Retinal pigment epithelial cell (primary cell): ENCODE data around the gene LMBR1.
"Not testable (repeated sequence)": the region's sequence is repeated elsewhere in the genome, so short reads cannot be mapped to it uniquely, and the experiment has no call there.

Experiments used
- DNase-seq: peaks from one replicate; pipeline ENCODE4 v3.0.0-alpha.2; 2010; ENCODE audit warnings: low read depth
- H3K4me3 ChIP-seq: 2 replicates; pipeline ENCODE4 v1.5.1; 2011; ENCODE audit warnings: mild to moderate bottlenecking, low read length, control low read depth, moderate library complexity
- TF ChIP-seq, protein P1 (sequence below): conservative IDR thresholded peaks from 2 replicates; pipeline ENCODE4 v1.5.1; 2011; ENCODE audit warnings: low read depth, low read length, control low read depth, inconsistent platforms

The LMBR1 gene

DNA sequence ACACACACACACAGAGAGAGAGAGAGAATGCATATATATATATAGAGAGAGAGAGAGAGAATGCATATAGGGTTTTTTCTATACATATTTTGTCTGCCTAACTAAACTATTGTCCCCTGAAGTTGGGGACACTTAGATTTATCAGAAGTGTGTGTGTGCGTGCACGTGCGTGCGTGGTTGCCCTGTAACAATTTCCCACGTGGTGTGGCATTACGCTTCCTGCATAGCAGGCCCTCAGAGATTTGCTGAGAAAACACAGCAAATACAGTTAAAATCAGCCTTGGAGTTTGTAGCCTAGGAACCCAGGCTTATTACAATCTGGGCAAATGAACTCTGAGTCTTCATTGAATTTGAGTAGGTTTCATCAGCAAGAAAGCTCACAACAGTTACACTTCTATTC is 237.7 kb downstream of the LMBR1 start:
- no peak for DNase-seq
- H3K4me3 ChIP-seq: no peak overlapping the region
- TF ChIP-seq, protein P1, sequence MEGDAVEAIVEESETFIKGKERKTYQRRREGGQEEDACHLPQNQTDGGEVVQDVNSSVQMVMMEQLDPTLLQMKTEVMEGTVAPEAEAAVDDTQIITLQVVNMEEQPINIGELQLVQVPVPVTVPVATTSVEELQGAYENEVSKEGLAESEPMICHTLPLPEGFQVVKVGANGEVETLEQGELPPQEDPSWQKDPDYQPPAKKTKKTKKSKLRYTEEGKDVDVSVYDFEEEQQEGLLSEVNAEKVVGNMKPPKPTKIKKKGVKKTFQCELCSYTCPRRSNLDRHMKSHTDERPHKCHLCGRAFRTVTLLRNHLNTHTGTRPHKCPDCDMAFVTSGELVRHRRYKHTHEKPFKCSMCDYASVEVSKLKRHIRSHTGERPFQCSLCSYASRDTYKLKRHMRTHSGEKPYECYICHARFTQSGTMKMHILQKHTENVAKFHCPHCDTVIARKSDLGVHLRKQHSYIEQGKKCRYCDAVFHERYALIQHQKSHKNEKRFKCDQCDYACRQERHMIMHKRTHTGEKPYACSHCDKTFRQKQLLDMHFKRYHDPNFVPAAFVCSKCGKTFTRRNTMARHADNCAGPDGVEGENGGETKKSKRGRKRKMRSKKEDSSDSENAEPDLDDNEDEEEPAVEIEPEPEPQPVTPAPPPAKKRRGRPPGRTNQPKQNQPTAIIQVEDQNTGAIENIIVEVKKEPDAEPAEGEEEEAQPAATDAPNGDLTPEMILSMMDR: no peak

DNA sequence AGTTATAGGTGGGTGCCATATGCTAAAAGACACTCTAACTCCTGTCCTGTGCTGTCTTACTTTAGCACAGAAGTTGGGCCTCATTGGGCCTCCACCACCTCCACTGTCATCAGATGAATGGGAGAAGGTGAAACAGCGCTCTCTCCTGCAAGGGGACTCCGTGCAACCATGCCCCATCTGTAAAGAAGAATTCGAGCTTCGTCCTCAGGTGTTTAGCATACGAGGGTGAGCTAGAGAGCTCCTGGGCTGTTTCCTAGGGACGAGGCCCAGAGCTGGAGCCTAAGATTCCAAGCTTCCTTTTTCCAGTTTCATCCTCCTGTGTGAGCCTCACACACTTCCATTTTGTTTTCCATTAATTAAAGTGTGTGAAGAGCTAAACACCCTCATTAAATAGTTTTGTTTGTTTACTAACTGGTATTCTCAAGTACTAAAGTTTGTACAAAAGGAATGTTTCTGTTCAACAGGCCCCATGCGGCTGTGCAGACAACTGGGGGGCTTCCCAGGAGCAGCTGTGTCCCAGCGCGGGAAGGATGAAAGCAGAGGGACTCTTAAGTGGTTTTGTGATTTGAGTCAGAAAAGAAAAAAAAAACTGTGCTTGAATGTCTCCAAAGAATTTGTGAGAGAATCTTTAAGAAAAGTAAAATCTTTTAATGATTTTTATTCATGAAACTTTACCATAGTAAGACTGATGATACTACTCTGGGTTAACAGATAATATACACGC is 238.3 kb downstream of the LMBR1 start:
- no peak for DNase-seq
- no peak overlapping the region for H3K4me3 ChIP-seq
- TF ChIP-seq, protein P1: no peak

DNA sequence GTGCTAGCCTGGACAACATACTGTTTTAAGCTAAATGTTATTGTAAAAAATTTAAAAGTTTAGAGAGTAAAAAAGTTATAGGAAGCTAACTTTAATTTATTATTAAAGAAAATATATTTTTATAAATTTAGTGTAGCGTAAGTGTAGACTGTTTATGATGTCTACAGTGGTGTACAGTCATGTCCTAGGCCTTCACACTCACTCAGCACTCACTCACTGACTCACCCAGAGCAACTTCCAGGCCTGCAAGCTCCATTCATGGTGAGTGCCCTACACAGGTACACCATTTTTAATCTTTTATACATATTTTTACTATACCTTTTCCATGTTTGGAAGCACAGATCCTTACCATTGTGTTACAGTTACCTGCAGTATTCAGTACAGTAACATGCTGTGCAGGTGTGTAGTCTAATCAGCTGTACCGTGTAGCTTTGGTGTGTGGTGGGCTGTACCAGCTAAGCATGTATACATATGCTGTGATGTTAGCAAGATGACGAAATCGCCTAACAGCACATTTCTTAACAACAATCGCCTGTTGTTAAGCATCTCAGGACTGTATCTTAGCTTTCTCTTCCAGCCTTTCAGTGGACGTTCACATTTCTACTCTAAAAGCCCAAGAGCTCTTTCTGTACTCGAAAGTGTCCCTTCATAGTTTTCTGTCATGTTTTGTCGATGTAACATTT is 240.0 kb downstream of the LMBR1 start:
- H3K4me3 ChIP-seq: no peak overlapping the region
- DNase-seq: no peak
- TF ChIP-seq, protein P1: no peak

DNA sequence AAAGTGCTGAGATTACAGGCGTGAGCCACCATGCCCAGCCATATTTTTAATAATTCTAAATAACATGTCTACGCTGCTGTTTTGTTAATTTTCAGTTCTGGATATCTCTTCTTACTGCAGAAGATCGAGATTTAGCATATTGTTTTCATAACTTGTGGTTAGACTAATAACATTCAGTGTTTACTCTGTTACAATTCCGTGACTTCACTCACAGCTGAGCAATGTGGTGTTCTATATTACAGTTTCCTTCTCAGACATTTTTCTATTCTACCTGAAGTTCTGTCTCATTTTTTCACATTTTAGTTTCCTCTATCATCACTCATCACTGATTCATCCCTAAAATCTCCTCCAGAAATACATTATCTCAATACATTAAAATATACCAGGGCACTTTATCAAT is 241.5 kb downstream of the LMBR1 start:
- TF ChIP-seq, protein P1: no peak
- H3K4me3 ChIP-seq: no peak overlapping the region
- no peak for DNase-seq

DNA sequence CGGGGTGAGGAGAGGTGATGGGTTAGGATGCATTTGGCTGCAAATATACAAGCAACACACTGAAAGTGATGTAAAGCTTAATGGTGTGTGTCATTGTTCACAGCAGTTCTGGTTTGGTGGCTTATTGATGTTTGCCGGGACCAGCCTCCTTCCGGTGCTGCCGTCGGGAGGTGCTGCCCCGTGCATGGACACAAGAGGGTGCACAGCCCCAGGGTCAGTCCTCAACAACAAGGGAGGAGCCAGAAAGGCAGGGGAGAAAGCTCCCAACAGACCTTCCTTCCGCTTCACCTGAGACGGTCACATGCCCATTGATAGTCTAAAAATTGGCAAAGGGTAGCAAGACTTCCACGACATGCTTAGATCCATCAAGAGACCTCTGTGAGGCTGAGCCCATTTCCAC is 242.9 kb downstream of the LMBR1 start:
- TF ChIP-seq, protein P1: peak; percentile 44
- DNase-seq: no peak
- H3K4me3 ChIP-seq: no peak overlapping the region

DNA sequence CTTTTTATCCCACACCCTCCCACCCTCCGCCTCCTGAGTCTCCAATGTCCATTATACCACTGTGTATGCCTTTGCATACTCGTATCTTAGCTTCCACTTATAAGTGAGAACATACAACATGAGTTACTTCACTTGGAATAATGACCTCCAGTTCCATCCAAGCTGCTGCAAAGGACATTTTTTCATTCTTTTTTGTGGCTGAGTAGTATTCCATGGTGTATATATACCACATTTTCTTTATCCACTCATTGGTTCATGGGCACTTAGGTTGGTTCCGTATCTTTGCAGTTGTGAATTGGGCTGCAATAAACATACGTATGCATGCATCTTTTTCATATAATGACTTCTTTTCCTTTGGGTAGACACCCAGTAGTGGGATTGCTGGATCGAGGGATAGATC is 245.7 kb downstream of the LMBR1 start:
- H3K4me3 ChIP-seq, DNase-seq: not testable (repeated sequence)

DNA sequence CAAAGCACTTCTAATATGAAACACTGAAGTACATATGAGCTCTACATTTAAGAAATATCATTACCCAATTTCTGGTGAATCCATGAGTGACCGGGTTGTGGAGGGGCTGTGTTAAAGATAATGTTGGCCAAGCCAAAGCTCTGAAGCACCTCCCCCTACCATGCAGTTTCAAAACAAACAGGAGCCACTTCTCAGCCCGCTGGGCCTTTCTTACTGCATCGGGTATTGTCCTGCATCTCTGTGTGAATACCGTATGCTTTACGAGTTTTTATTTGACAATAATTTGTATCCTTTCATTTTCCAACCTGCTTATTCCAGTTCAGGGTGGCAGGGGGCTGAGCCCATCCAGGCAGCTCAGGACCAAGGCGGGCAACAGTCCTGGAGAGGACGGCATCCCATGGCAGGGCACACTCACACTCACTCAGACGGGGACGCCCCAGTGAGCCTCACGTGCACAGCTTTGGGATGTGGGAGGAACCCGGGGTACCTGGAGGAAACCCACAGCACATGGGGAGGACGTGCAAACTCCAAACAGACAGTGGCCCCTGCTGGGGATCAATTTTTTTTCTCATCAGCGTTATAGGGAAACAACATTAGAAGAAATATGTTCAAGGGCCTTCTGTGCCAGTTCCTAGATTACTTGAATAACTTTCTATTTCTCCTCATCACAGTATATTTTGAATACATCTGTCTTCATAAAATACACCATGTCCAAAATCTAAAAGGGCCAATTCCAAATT is 250.5 kb downstream of the LMBR1 start:
- TF ChIP-seq, protein P1: no peak
- no peak for DNase-seq

More for the DNA sequence above, 250.5 kb downstream of the LMBR1 start:
- no peak overlapping the region for H3K4me3 ChIP-seq
